Epithelial cell of umbilical artery (primary cell): ENCODE data around the gene SMG7. TPM values are rescaled to one million over a fixed set of nuclear protein-coding genes. Genes with fewer than 3 reads are reported as not detected.

Experiments used
- total RNA-seq: library from RNA; depleted of rRNA; stranded (reverse); fragments of >200 nt; gene quantifications from 2 replicates; pipeline ENCODE4 v1.2.3, GENCODE V29; 2014

SMG7 gene, protein sequence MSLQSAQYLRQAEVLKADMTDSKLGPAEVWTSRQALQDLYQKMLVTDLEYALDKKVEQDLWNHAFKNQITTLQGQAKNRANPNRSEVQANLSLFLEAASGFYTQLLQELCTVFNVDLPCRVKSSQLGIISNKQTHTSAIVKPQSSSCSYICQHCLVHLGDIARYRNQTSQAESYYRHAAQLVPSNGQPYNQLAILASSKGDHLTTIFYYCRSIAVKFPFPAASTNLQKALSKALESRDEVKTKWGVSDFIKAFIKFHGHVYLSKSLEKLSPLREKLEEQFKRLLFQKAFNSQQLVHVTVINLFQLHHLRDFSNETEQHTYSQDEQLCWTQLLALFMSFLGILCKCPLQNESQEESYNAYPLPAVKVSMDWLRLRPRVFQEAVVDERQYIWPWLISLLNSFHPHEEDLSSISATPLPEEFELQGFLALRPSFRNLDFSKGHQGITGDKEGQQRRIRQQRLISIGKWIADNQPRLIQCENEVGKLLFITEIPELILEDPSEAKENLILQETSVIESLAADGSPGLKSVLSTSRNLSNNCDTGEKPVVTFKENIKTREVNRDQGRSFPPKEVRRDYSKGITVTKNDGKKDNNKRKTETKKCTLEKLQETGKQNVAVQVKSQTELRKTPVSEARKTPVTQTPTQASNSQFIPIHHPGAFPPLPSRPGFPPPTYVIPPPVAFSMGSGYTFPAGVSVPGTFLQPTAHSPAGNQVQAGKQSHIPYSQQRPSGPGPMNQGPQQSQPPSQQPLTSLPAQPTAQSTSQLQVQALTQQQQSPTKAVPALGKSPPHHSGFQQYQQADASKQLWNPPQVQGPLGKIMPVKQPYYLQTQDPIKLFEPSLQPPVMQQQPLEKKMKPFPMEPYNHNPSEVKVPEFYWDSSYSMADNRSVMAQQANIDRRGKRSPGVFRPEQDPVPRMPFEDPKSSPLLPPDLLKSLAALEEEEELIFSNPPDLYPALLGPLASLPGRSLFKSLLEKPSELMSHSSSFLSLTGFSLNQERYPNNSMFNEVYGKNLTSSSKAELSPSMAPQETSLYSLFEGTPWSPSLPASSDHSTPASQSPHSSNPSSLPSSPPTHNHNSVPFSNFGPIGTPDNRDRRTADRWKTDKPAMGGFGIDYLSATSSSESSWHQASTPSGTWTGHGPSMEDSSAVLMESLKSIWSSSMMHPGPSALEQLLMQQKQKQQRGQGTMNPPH
- 21.8 and 34.0 TPM in 2 replicates for total RNA-seq

DNA sequence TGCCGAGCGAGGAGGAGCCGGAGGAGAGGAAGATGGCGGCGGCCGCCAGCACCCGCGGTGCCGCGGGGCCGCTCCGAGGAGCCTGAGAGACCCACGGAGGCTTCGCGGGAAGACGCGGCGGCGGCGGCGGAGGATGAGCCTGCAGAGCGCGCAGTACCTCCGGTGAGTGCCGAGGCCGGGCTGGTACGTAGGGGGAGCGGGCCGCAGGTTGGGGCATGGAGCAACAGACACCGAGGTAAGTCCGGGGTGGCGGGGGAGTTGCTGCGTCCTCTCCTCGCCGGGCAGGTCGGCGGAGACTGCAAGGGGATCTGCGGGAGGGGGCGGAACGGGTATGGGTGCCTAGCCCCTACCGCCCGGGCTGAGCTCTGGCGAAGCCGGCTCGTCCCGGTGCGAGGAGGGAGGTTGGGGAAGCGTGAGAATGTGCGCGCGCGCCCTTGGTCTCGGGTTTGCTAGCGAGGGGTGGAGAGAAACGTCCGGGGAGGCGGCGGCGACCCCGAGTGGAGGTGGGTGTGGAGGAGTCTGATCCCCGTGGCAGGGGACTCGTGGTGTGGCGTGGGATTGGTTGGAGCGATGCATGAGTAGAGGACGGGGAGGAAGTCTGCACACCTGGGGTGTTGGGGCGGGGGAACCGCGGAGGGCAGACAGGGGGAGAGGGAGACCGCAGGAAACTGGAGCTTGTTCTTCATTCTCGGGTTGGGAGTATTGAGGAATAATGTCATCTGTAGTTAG, at the start of gene SMG7:
TSS of gene SMG7 (plus strand) at position 12 of the 729 bp plus-strand sequence. CDS start at position 134, 122 bp downstream.

DNA sequence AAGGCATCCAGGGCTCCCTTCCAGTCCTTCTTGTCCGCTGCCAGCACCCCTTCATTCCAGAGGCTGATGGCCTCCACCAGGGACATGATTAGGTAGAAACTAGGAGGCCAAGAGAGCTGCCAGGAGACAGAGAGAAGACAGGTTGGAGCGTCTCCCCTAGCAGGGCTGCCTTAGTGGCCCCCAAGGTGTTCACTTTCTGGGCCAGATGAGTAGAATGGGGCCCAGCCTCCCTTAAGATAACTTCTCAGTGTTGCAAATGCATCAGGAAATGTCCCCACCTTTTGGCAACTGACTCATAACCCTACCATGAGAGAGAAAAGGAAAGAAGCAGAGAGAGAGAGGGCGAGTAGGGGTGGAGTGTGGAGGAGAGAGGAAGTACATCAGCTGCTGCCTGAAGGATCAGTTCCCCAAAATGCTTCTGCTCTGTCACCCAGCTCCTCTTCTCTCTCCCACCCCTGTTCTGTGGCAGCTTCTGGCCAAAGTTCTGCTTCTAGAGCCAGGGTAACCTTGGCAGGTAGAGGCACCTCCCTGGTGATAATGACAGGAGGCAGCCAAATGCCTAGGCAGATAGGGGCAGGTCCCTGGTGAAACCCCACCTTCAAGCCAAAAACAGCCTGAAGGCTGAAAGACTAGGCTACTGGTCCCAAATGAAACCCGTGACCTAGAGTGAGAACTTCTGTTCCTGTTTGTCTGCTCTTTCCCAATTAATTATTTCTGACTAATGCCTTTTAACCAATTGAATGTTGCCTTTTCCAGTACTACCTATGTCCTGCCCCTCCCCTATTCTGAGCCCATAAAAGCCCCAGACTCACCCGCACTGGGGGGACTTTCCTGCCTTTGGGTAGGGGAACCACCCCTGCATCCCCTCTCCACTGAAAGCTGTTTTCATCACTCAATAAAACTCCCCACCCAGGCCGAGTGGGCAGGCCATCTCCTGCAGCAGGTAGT, 118.2 kb downstream of the SMG7 start, which contains the start of gene NCF2:
TSS of gene NCF2 (minus strand) at position 216 of the 948 bp plus-strand sequence. CDS start at position 86, 130 bp downstream.

Other genes starting within 250 kb of the SMG7 start
- under 0.01 and 2.9 TPM in 2 replicates for gene NMNAT2, start 54.1 kb upstream of the SMG7 start, total RNA-seq
- not detected in 2 replicates for gene NCF2, start 118.0 kb downstream of the SMG7 start, total RNA-seq
- gene ARPC5, start 163.3 kb downstream of the SMG7 start, total RNA-seq = 163 and 412 TPM in 2 replicates
- not detected in 2 replicates for gene APOBEC4, start 180.8 kb downstream of the SMG7 start, total RNA-seq